Skin of body (tissue), 3 donors: Measurements from ENCODE around the gene TSPYL2. TPM values are rescaled to one million over a fixed set of nuclear protein-coding genes. Genes with fewer than 3 reads are reported as not detected.

ENCODE experiments used
- DNase-seq: peaks from one replicate; lab custom pipeline; 2025; lab: John Stamatoyannopoulos, UW
- small RNA-seq: library from RNA; depleted of rRNA; stranded (forward); fragments of <200 nt; gene quantifications from one replicate; pipeline ENCODE3, GENCODE V24; 2014; ENCODE audit warnings: low replicate concordance
- total RNA-seq: library from RNA; depleted of rRNA; stranded (reverse); fragments of >200 nt; gene quantifications from one replicate; pipeline ENCODE4 v1.2.3, GENCODE V29; 2014

The TSPYL2 gene
- total RNA-seq, 1 donor from 2014 or later, result 16.9 TPM

GRCh38 chrX:53125506-53125905 is 43.3 kb downstream of the TSPYL2 start:
- no peak for DNase-seq

DNA sequence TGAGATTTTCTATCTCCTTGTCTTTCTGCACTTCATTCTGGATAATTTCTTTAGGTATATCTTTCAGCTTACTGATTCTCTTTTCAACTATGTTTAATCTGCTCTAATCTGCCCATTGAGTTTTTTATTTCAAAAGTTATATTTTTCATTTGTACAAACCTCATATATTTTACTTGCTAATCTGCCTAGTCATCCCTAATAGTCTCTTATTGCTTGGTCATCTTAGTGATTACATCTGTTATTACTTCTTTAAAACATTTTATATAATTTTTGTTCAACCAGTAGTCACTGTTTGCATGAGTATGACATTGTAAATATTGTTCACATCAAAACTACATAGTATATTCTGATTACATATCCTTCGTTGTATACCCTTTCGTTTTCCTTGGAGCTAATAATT is 44.2 kb downstream of the TSPYL2 start:
- no peak for DNase-seq

DNA sequence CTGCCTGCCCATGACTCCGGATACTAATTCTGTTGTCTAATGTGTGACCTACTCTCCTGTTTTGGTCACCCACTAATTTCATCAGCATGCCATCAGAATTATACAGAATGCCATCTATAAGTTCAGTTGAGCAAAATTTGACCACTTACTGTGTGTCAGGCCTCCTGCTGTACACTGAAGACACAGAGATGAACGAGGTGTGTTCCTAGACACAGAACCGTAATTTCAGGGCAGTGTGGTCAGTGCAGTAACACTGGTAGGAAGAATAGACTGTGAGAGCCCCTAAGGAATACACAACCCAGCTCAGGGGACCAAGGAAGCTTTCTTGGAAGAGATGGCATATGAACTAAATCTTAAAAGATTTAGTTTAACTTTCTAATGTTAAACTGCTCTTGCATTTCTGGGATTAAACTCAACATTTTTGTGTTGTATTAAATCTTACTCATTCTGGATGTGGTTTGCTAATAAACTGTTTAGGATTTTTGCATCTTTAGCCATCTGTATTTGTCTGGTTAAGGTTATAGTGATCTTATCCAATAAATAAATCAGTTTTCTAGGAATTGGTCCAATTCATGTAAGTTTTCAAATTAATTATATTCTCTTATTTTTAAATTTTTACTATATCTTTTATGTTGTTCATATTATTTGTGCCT is 46.1 kb downstream of the TSPYL2 start:
- no peak for DNase-seq

DNA sequence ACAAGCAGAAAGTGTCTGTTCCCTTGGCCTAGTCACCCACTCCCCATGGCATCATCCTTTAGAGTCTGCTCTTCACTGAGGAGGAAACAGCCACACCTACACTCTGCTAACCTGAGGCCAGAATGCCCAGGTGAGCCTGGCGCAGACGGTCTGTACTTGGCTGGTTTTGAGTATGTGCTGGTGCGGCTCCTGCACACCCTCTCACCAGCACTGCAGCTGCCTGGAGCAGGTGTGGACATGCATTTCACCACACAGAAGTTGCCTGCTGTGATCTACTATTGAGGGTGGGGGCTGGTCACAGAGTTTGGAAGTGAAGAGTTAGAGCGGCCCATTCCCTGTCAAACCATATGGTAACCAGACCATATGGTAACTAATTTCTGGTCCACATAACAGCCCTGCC is 51.2 kb downstream of the TSPYL2 start:
- no peak for DNase-seq

DNA sequence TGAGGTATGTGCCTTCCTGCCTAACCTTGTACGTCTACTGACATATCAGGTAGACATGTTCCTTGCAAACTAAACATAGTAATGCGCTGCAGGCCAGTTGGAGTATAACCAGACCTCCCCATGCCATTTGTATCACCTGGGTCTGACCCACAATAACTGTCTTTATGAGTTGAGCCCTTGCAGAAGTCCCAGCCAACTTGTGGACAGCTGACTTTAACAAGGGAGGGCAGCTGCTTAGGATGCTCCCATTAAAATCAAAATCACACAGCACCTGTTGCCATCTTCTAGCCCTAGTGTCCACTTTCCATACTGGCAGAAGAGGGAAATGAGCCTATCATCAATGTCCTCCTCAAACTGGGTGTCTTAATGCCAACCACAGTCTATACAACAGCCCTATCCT is 53.4 kb downstream of the TSPYL2 start:
- no peak for DNase-seq

Small RNA genes lying within 50 kb of the gene (small RNA-seq; reads per million reads assigned to genes)
- gene AL591212.2, result not detected

Other genes starting within 250 kb of the TSPYL2 start
- not detected for gene XAGE3, start 214.3 kb upstream of the TSPYL2 start, total RNA-seq
- gene FAM156B, start 185.0 kb upstream of the TSPYL2 start, total RNA-seq, result 31.2 TPM
- 26.0 TPM for gene FAM156A, start 123.8 kb upstream of the TSPYL2 start, total RNA-seq
- gene GPR173, start 33.6 kb upstream of the TSPYL2 start, total RNA-seq, result 4.8 TPM
- gene KANTR, start 11.8 kb downstream of the TSPYL2 start, total RNA-seq, result 15.1 TPM
- 105 TPM for gene KDM5C, start 142.8 kb downstream of the TSPYL2 start, total RNA-seq
- gene IQSEC2, start 199.2 kb downstream of the TSPYL2 start, total RNA-seq, result 6.6 TPM